Measurements from ENCODE around the gene MAPKAP1.

The MAPKAP1 gene

GRCh38 chr9:125507226-125507625, 199.8 kb downstream of the MAPKAP1 start:
- H2BK5ac ChIP-seq (ENCODE audit: low read depth, low read length, poor library complexity), result no peak overlapping the region
- no peak for DNase-seq
- peaks cover 2% of the 10 kb centered on the region for H3K79me1 ChIP-seq (ENCODE audit: low read length)
- no peak overlapping the region for H3K9ac ChIP-seq (ENCODE audit: low read length)
- no CpG with 5 or more reads among the region's 5 CpGs for WGBS (ENCODE audit: extremely low coverage, insufficient coverage, insufficient read length)
- H2BK120ac ChIP-seq (ENCODE audit: insufficient read depth, low read length, poor library complexity), result no peak overlapping the region
- no peaks in the 10 kb centered on the region for H3K27me3 ChIP-seq (ENCODE audit: insufficient read depth, low read length)
- H3K79me2 ChIP-seq (ENCODE audit: control insufficient read depth, insufficient read depth, low read length, poor library complexity), result no peaks in the 10 kb centered on the region
- no peaks in the 10 kb centered on the region for H3K9me3 ChIP-seq (ENCODE audit: insufficient read depth, low read depth, low read length)
- no peak overlapping the region for H3K4ac ChIP-seq (ENCODE audit: low read depth, low read length)
- H3K23ac ChIP-seq (ENCODE audit: low read length), result no peak overlapping the region
- peaks cover 0 to 2% of the 10 kb centered on the region in 2 experiments for H3K36me3 ChIP-seq (ENCODE audit: control insufficient read depth in 1 of 2, insufficient read depth in 2 of 2, low read length in 2 of 2)
- no peak overlapping the region for H2BK12ac ChIP-seq (ENCODE audit: low read length)
- H3K14ac ChIP-seq (ENCODE audit: low read length), result no peak overlapping the region
- H3K4me2 ChIP-seq (ENCODE audit: low read length), result no peak overlapping the region
- H2AFZ ChIP-seq (ENCODE audit: insufficient read depth, low read length, poor library complexity), result no peak overlapping the region
- no peak overlapping the region for H4K91ac ChIP-seq (ENCODE audit: low read depth, low read length)
- H3K4me1 ChIP-seq (ENCODE audit: control insufficient read depth in 1 of 2, insufficient read depth in 2 of 2, low read length in 2 of 2), result peaks cover 0 to 6% of the 10 kb centered on the region in 2 experiments
- no peak overlapping the region for H3K27ac ChIP-seq (ENCODE audit: low read depth, low read length)
- no peak overlapping the region for H4K8ac ChIP-seq (ENCODE audit: low read depth, low read length)
- no peak overlapping the region for H4K12ac ChIP-seq (ENCODE audit: low read depth, low read length)
- H3K18ac ChIP-seq (ENCODE audit: low read length), result no peak overlapping the region
- no peak overlapping the region for H2AK5ac ChIP-seq (ENCODE audit: low read length)
- H3K4me3 ChIP-seq (ENCODE audit: low read depth, low read length), result no peak overlapping the region

GRCh38 chr9:125505988-125506438, 201.0 kb downstream of the MAPKAP1 start:
- Histone ChIP-seq H2AFZ (ENCODE audit: insufficient read depth, low read length, poor library complexity) (no peak overlapping the region), H3K14ac (ENCODE audit: low read length) (no peak overlapping the region), H3K23ac (ENCODE audit: low read length) (no peak overlapping the region), H3K36me3 (ENCODE audit: control insufficient read depth in 1 of 2, insufficient read depth in 2 of 2, low read length in 2 of 2) (peaks cover 0 to 2% of the 10 kb centered on the region in 2 experiments), H2BK5ac (ENCODE audit: low read depth, low read length, poor library complexity) (no peak overlapping the region), H3K27ac (ENCODE audit: low read depth, low read length) (no peak overlapping the region), H4K91ac (ENCODE audit: low read depth, low read length) (no peak overlapping the region), H3K18ac (ENCODE audit: low read length) (no peak overlapping the region), H3K4ac (ENCODE audit: low read depth, low read length) (no peak overlapping the region), H4K12ac (ENCODE audit: low read depth, low read length) (no peak overlapping the region), H2BK120ac (ENCODE audit: insufficient read depth, low read length, poor library complexity) (no peak overlapping the region), H4K8ac (ENCODE audit: low read depth, low read length) (no peak overlapping the region), H3K27me3 (ENCODE audit: insufficient read depth, low read length) (no peaks in the 10 kb centered on the region), H3K4me1 (ENCODE audit: control insufficient read depth in 1 of 2, insufficient read depth in 2 of 2, low read length in 2 of 2) (peaks cover 0 to 6% of the 10 kb centered on the region in 2 experiments), H3K79me1 (ENCODE audit: low read length) (peaks cover 2% of the 10 kb centered on the region), H3K79me2 (ENCODE audit: control insufficient read depth, insufficient read depth, low read length, poor library complexity) (no peaks in the 10 kb centered on the region), H3K4me2 (ENCODE audit: low read length) (no peak overlapping the region), H2AK5ac (ENCODE audit: low read length) (no peak overlapping the region), H3K9me3 (ENCODE audit: insufficient read depth, low read depth, low read length) (no peaks in the 10 kb centered on the region), H3K9ac (ENCODE audit: low read length) (no peak overlapping the region), H2BK12ac (ENCODE audit: low read length) (no peak overlapping the region), H3K4me3 (ENCODE audit: low read depth, low read length) (no peak overlapping the region)
- WGBS (ENCODE audit: extremely low coverage, insufficient coverage, insufficient read length), result no CpG with 5 or more reads among the region's 14 CpGs
- no peak for DNase-seq

- no peak overlapping the region for H4K8ac ChIP-seq (ENCODE audit: low read depth, low read length)
These were observed 202.4 kb downstream of the MAPKAP1 start for GRCh38 chr9:125504616-125505015.

GRCh38 chr9:125497906-125498305, 209.1 kb downstream of the MAPKAP1 start:
- Histone ChIP-seq H3K36me3 (ENCODE audit: control insufficient read depth in 1 of 2, insufficient read depth in 2 of 2, low read length in 2 of 2) (no peaks in the 10 kb centered on the region), H4K12ac (ENCODE audit: low read depth, low read length) (no peak overlapping the region), H3K9me3 (ENCODE audit: insufficient read depth, low read depth, low read length) (no peaks in the 10 kb centered on the region), H2AFZ (ENCODE audit: insufficient read depth, low read length, poor library complexity) (no peak overlapping the region), H2BK120ac (ENCODE audit: insufficient read depth, low read length, poor library complexity) (no peak overlapping the region), H3K4ac (ENCODE audit: low read depth, low read length) (no peak overlapping the region), H3K27ac (ENCODE audit: low read depth, low read length) (no peak overlapping the region), H2BK12ac (ENCODE audit: low read length) (no peak overlapping the region), H3K27me3 (ENCODE audit: insufficient read depth, low read length) (no peaks in the 10 kb centered on the region), H2BK5ac (ENCODE audit: low read depth, low read length, poor library complexity) (no peak overlapping the region), H4K91ac (ENCODE audit: low read depth, low read length) (no peak overlapping the region), H2AK5ac (ENCODE audit: low read length) (no peak overlapping the region), H3K4me2 (ENCODE audit: low read length) (no peak overlapping the region), H3K4me3 (ENCODE audit: low read depth, low read length) (no peak overlapping the region), H3K79me2 (ENCODE audit: control insufficient read depth, insufficient read depth, low read length, poor library complexity) (peaks cover 2% of the 10 kb centered on the region), H3K23ac (ENCODE audit: low read length) (no peak overlapping the region), H4K8ac (ENCODE audit: low read depth, low read length) (no peak overlapping the region), H3K79me1 (ENCODE audit: low read length) (peaks cover 14% of the 10 kb centered on the region), H3K4me1 (ENCODE audit: control insufficient read depth in 1 of 2, insufficient read depth in 2 of 2, low read length in 2 of 2) (peaks cover 15 to 30% of the 10 kb centered on the region in 2 experiments), H3K9ac (ENCODE audit: low read length) (no peak overlapping the region), H3K18ac (ENCODE audit: low read length) (no peak overlapping the region), H3K14ac (ENCODE audit: low read length) (no peak overlapping the region)
- no peak for DNase-seq
- no CpG with 5 or more reads among the region's 1 CpG for WGBS (ENCODE audit: extremely low coverage, insufficient coverage, insufficient read length)

More at GRCh38 chr9:125504616-125505015, 202.4 kb downstream of the MAPKAP1 start:
- no peaks in the 10 kb centered on the region for H3K27me3 ChIP-seq (ENCODE audit: insufficient read depth, low read length)
- H3K23ac ChIP-seq (ENCODE audit: low read length), result no peak overlapping the region
- no peak overlapping the region for H2AK5ac ChIP-seq (ENCODE audit: low read length)
- no peak overlapping the region for H3K27ac ChIP-seq (ENCODE audit: low read depth, low read length)
- no peak overlapping the region for H3K4ac ChIP-seq (ENCODE audit: low read depth, low read length)
- no peak overlapping the region for H2BK12ac ChIP-seq (ENCODE audit: low read length)
- H3K9me3 ChIP-seq (ENCODE audit: insufficient read depth, low read depth, low read length), result no peaks in the 10 kb centered on the region
- H2AFZ ChIP-seq (ENCODE audit: insufficient read depth, low read length, poor library complexity), result no peak overlapping the region
- DNase-seq, result no peak
- no peak overlapping the region for H4K91ac ChIP-seq (ENCODE audit: low read depth, low read length)
- H3K36me3 ChIP-seq (ENCODE audit: control insufficient read depth in 1 of 2, insufficient read depth in 2 of 2, low read length in 2 of 2), result peaks cover 0 to 2% of the 10 kb centered on the region in 2 experiments
- H3K79me1 ChIP-seq (ENCODE audit: low read length), result peaks cover 2% of the 10 kb centered on the region
- H3K4me1 ChIP-seq (ENCODE audit: control insufficient read depth in 1 of 2, insufficient read depth in 2 of 2, low read length in 2 of 2), result peaks cover 0 to 5% of the 10 kb centered on the region in 2 experiments
- no peak overlapping the region for H3K4me3 ChIP-seq (ENCODE audit: low read depth, low read length)
- no peak overlapping the region for H4K12ac ChIP-seq (ENCODE audit: low read depth, low read length)
- no peak overlapping the region for H3K14ac ChIP-seq (ENCODE audit: low read length)
- no peaks in the 10 kb centered on the region for H3K79me2 ChIP-seq (ENCODE audit: control insufficient read depth, insufficient read depth, low read length, poor library complexity)
- no peak overlapping the region for H3K4me2 ChIP-seq (ENCODE audit: low read length)
- H2BK5ac ChIP-seq (ENCODE audit: low read depth, low read length, poor library complexity), result no peak overlapping the region
- WGBS (ENCODE audit: extremely low coverage, insufficient coverage, insufficient read length), result no CpG with 5 or more reads among the region's 1 CpG
- no peak overlapping the region for H3K9ac ChIP-seq (ENCODE audit: low read length)
- H3K18ac ChIP-seq (ENCODE audit: low read length), result no peak overlapping the region
- H2BK120ac ChIP-seq (ENCODE audit: insufficient read depth, low read length, poor library complexity), result no peak overlapping the region

Measured in trophoblast cell (in vitro differentiated cells and primary cell).